ENCODE measurements around the gene TMEM225B. TPM values are rescaled to one million over a fixed set of nuclear protein-coding genes. Genes with fewer than 3 reads are reported as not detected.

The TMEM225B gene
- total RNA-seq, result 0.62 and 2.4 TPM in 2 replicates

GRCh38 chr7:99597762-99598501, at the start of gene TMEM225B:
TMEM225B (plus strand) TSS chr7:99598267; CDS start chr7:99604389, 6,122 bp downstream.

GRCh38 chr7:99551767-99552463, 46.2 kb upstream of the TMEM225B start, which contains the start of gene FAM200A:
FAM200A (minus strand) TSS chr7:99552114; CDS start chr7:99548407, 3,707 bp downstream.

GRCh38 chr7:99558306-99559174, 39.5 kb upstream of the TMEM225B start, which contains the start of gene ZNF655:
ZNF655 (plus strand) TSS chr7:99558642; CDS start chr7:99560560, 1,918 bp downstream.

GRCh38 chr7:99616359-99617191, 18.5 kb downstream of the TMEM225B start, which contains the start of gene ZSCAN25:
ZSCAN25 (plus strand) TSS chr7:99616946; CDS start chr7:99619607, 2,661 bp downstream.

Other genes starting within 250 kb of the TMEM225B start
- 818 and 938 TPM in 2 replicates for gene ARPC1B, start 223.5 kb upstream of the TMEM225B start, total RNA-seq
- gene PDAP1, start 189.7 kb upstream of the TMEM225B start, total RNA-seq, result 45.3 and 47.7 TPM in 2 replicates
- gene BUD31, start 189.3 kb upstream of the TMEM225B start, total RNA-seq, result 153 and 167 TPM in 2 replicates
- 5.0 and 6.7 TPM in 2 replicates for gene PTCD1, start 159.5 kb upstream of the TMEM225B start, total RNA-seq
- 17.2 and 18.4 TPM in 2 replicates for gene CPSF4, start 159.3 kb upstream of the TMEM225B start, total RNA-seq
- gene ATP5MF, start 132.1 kb upstream of the TMEM225B start, total RNA-seq, result 310 and 525 TPM in 2 replicates
- gene ZNF789, start 125.4 kb upstream of the TMEM225B start, total RNA-seq, result 5.3 and 7.2 TPM in 2 replicates
- gene ZNF394, start 98.0 kb upstream of the TMEM225B start, total RNA-seq, result 26.2 TPM in 2 replicates
- 11.6 and 11.8 TPM in 2 replicates for gene ZKSCAN5, start 93.6 kb upstream of the TMEM225B start, total RNA-seq
- 4.8 and 5.2 TPM in 2 replicates for gene FAM200A, start 46.2 kb upstream of the TMEM225B start, total RNA-seq
- gene ZNF655, start 39.6 kb upstream of the TMEM225B start, total RNA-seq, result 44.4 and 51.4 TPM in 2 replicates
- 8.8 and 10.3 TPM in 2 replicates for gene ZSCAN25, start 18.7 kb downstream of the TMEM225B start, total RNA-seq
- gene CYP3A5, start 81.7 kb downstream of the TMEM225B start, total RNA-seq, result not detected in 2 replicates
- not detected in 2 replicates for gene CYP3A7, start 136.9 kb downstream of the TMEM225B start, total RNA-seq
- not detected in 2 replicates for gene CYP3A4, start 185.9 kb downstream of the TMEM225B start, total RNA-seq
- gene CYP3A43, start 229.7 kb downstream of the TMEM225B start, total RNA-seq, result not detected in 2 replicates

Measured in aortic smooth muscle cell (primary cell).